ENCODE results near the gene OS9. TPM values are rescaled to one million over a fixed set of nuclear protein-coding genes. Genes with fewer than 3 reads are reported as not detected.

Gene OS9
- total RNA-seq, 2 donors from 2014 or later: 103 to 104 TPM

GRCh38 chr12:57729321-57729844 is 35.5 kb downstream of the OS9 start:
- DNase-seq: no peak
- no peaks in the 10 kb centered on the region for H3K4me1 Mint-ChIP-seq (ENCODE audit: low read depth)
- no peak overlapping the region for H3K4me3 Mint-ChIP-seq
- no peaks in the 10 kb centered on the region for H3K27me3 Mint-ChIP-seq (ENCODE audit: low read depth)
- peak overlapping the region; percentile 56 for H3K27ac Mint-ChIP-seq
- no peaks in the 10 kb centered on the region for H3K9me3 Mint-ChIP-seq
- no peak for ATAC-seq (replicated peaks in 1 of 2)
- peaks cover 12 to 20% of the 10 kb centered on the region in 2 donors for H3K36me3 Mint-ChIP-seq (ENCODE audit: insufficient read depth in 2 of 2)

GRCh38 chr12:57730336-57731067 is 36.6 kb downstream of the OS9 start:
- H3K4me3 Mint-ChIP-seq: no peak overlapping the region
- peaks cover 12 to 18% of the 10 kb centered on the region in 2 donors for H3K36me3 Mint-ChIP-seq (ENCODE audit: insufficient read depth in 2 of 2)
- no peaks in the 10 kb centered on the region for H3K27me3 Mint-ChIP-seq (ENCODE audit: low read depth)
- H3K9me3 Mint-ChIP-seq: no peaks in the 10 kb centered on the region
- ATAC-seq (replicated peaks in 1 of 2): no peak
- DNase-seq: no peak
- H3K4me1 Mint-ChIP-seq (ENCODE audit: low read depth): no peaks in the 10 kb centered on the region
- no peak overlapping the region for H3K27ac Mint-ChIP-seq

- Mint-ChIP-seq H3K9me3 (no peaks in the 10 kb centered on the region), H3K27me3 (ENCODE audit: low read depth) (no peaks in the 10 kb centered on the region), H3K4me3 (no peak overlapping the region), H3K36me3 (ENCODE audit: insufficient read depth in 2 of 2) (peaks cover 10 to 14% of the 10 kb centered on the region in 2 donors), H3K4me1 (ENCODE audit: low read depth) (peaks cover 4% of the 10 kb centered on the region), H3K27ac (no peak overlapping the region)
- DNase-seq (no peak), ATAC-seq (replicated peaks in 1 of 2) (no peak)
Observed at GRCh38 chr12:57731411-57732080, 37.6 kb downstream of the OS9 start.

DNA sequence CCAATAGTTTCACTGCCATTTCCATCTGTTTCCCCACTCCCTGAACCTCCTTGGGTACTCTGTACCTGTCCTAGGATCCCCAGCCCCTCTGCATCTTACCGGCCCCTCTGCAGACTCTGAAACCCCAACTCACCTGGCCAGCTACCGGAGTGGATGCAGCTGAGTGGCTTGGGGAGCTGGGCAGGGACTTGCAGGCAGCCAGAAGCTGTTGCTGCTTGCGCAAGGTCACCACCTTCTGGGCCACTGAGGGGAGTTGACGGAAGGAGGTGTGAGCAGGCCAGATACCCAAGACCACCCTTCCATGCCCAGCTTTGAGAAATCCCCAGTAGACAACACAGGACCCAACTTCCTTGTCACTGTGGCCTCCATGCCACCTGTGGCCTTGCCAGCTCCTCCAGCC is 38.3 kb downstream of the OS9 start:
- Mint-ChIP-seq H3K4me1 (ENCODE audit: low read depth) (peaks cover 9% of the 10 kb centered on the region), H3K36me3 (ENCODE audit: insufficient read depth in 2 of 2) (peaks cover 10 to 16% of the 10 kb centered on the region in 2 donors), H3K27ac (no peak overlapping the region), H3K9me3 (no peaks in the 10 kb centered on the region), H3K4me3 (no peak overlapping the region), H3K27me3 (ENCODE audit: low read depth) (no peaks in the 10 kb centered on the region)
- DNase-seq: no peak
- ATAC-seq (replicated peaks in 1 of 2): no peak

GRCh38 chr12:57732726-57733593 is 39.0 kb downstream of the OS9 start:
- Mint-ChIP-seq H3K4me3 (no peak overlapping the region), H3K27me3 (ENCODE audit: low read depth) (no peaks in the 10 kb centered on the region), H3K4me1 (ENCODE audit: low read depth) (peaks cover 9% of the 10 kb centered on the region), H3K27ac (no peak overlapping the region), H3K9me3 (no peaks in the 10 kb centered on the region), H3K36me3 (ENCODE audit: insufficient read depth in 2 of 2) (peaks cover 6 to 12% of the 10 kb centered on the region in 2 donors)
- ATAC-seq (replicated peaks in 1 of 2) (no peak), DNase-seq (no peak)

DNA sequence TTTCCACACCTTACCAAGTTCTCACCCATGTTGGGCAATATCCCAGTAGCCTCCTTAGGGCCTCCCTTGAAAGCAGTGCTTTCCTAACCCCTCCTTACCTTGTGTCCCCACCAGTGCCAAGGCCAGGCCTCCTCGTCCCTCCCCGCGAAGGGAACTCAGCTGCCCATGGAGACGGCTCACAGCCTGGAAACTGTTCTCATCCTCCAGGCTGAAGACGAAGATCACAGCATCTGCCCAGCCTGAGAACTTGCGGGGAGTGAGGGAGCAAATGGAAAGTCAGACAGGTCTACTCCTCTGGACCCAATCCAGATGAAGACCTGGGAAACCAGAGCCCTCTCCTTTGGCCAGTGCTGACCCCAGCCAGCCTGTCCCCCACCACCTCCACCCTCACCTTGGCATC is 40.0 kb downstream of the OS9 start:
- no peak for DNase-seq
- H3K4me3 Mint-ChIP-seq: no peak overlapping the region
- H3K36me3 Mint-ChIP-seq (ENCODE audit: insufficient read depth in 2 of 2): peaks cover 4 to 10% of the 10 kb centered on the region in 2 donors
- H3K27ac Mint-ChIP-seq: no peak overlapping the region
- H3K4me1 Mint-ChIP-seq (ENCODE audit: low read depth): peaks cover 10% of the 10 kb centered on the region
- no peak for ATAC-seq (replicated peaks in 1 of 2)
- no peaks in the 10 kb centered on the region for H3K9me3 Mint-ChIP-seq
- H3K27me3 Mint-ChIP-seq (ENCODE audit: low read depth): no peaks in the 10 kb centered on the region

DNA sequence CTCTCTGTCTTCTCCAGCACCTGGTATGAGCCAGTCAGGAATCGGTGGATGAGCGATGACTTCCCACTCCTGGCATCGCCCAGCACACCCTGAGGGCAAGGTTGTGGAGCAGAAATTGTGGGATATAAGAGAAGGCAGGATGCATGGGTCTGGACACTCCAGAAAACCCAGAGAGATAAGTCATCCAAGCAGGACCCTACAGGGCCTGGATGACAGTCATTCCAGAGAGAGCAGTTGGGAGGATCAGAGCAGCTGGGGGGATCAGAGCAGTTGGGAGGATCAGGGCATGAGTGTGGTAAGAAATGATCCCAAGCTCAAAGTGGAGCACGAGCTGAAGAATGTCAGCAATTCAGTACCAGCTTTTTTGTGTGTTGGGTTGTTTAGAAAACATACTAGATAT is 40.7 kb downstream of the OS9 start:
- peak overlapping the region; percentile 14 for H3K27ac Mint-ChIP-seq
- H3K4me1 Mint-ChIP-seq (ENCODE audit: low read depth): peaks cover 16% of the 10 kb centered on the region
- no peaks in the 10 kb centered on the region for H3K9me3 Mint-ChIP-seq
- ATAC-seq (replicated peaks in 1 of 2) (no peak), DNase-seq (no peak)
- H3K36me3 Mint-ChIP-seq (ENCODE audit: insufficient read depth in 2 of 2): peaks cover 2 to 10% of the 10 kb centered on the region in 2 donors
- no peak overlapping the region for H3K4me3 Mint-ChIP-seq
- H3K27me3 Mint-ChIP-seq (ENCODE audit: low read depth): no peaks in the 10 kb centered on the region

DNA sequence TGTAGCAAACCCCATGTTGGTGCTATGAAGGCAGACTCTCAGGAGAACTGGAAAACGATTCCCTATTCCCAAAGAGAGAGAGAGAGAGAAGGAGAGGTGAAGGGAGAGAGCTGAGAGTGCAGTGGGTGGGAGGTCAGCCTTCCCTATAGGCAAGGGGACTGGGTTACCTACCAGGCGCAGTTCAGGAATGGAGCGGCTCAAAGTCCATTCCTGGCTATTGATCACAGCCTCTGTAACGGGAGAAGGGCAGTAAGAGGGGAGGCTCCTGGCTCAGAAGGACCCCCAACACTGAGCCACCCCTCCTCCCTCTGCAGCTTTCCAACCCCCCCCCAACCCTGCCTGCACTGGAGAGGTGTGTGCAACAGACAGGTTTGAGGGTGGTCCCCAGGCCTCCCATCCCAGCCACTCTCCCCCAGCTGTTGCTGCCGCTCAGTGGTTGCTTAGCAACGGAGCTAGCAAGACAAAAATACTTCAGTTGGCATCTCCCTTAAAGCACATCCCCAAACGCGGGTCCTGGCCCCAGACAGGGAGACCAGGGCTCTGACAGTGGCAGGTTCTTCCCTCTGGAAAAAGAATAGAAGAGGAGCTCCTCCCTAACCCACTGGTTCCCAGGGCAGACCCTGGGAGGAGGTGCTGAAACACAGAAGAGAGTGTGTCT is 41.4 kb downstream of the OS9 start:
- no peak overlapping the region for H3K4me3 Mint-ChIP-seq
- no peak for DNase-seq
- ATAC-seq (replicated peaks in 1 of 2): no peak
- H3K36me3 Mint-ChIP-seq (ENCODE audit: insufficient read depth in 2 of 2): peaks cover 2 to 10% of the 10 kb centered on the region in 2 donors
- no peaks in the 10 kb centered on the region for H3K9me3 Mint-ChIP-seq
- H3K4me1 Mint-ChIP-seq (ENCODE audit: low read depth): peaks cover 24% of the 10 kb centered on the region
- no peaks in the 10 kb centered on the region for H3K27me3 Mint-ChIP-seq (ENCODE audit: low read depth)
- peak overlapping the region; percentile 6 for H3K27ac Mint-ChIP-seq

GRCh38 chr12:57735952-57736740 is 42.2 kb downstream of the OS9 start:
- Mint-ChIP-seq H3K36me3 (ENCODE audit: insufficient read depth in 2 of 2) (peaks cover 2 to 11% of the 10 kb centered on the region in 2 donors), H3K27me3 (ENCODE audit: low read depth) (no peaks in the 10 kb centered on the region), H3K4me3 (no peak overlapping the region), H3K4me1 (ENCODE audit: low read depth) (peaks cover 32% of the 10 kb centered on the region), H3K27ac (no peak overlapping the region), H3K9me3 (no peaks in the 10 kb centered on the region)
- DNase-seq (no peak), ATAC-seq (replicated peaks in 1 of 2) (no peak)

GRCh38 chr12:57736741-57737466 is 43.0 kb downstream of the OS9 start:
- ATAC-seq (replicated peaks in 1 of 2): no peak
- peaks cover 36% of the 10 kb centered on the region for H3K4me1 Mint-ChIP-seq (ENCODE audit: low read depth)
- H3K9me3 Mint-ChIP-seq: no peaks in the 10 kb centered on the region
- H3K27me3 Mint-ChIP-seq (ENCODE audit: low read depth): no peaks in the 10 kb centered on the region
- DNase-seq: no peak
- no peak overlapping the region for H3K27ac Mint-ChIP-seq
- peaks cover 2 to 7% of the 10 kb centered on the region in 2 donors for H3K36me3 Mint-ChIP-seq (ENCODE audit: insufficient read depth in 2 of 2)
- H3K4me3 Mint-ChIP-seq: no peak overlapping the region

GRCh38 chr12:57737467-57738460 is 43.8 kb downstream of the OS9 start:
- H3K36me3 Mint-ChIP-seq (ENCODE audit: insufficient read depth in 2 of 2): peaks cover 2 to 7% of the 10 kb centered on the region in 2 donors
- H3K4me1 Mint-ChIP-seq (ENCODE audit: low read depth): peaks cover 45% of the 10 kb centered on the region

More at GRCh38 chr12:57737467-57738460, 43.8 kb downstream of the OS9 start:
- ATAC-seq (replicated peaks in 1 of 2) (no peak), DNase-seq (no peak)
- Mint-ChIP-seq H3K27ac (no peak overlapping the region), H3K4me3 (no peak overlapping the region), H3K27me3 (ENCODE audit: low read depth) (no peaks in the 10 kb centered on the region), H3K9me3 (no peaks in the 10 kb centered on the region)
